H9 (cell line): ENCODE results near the gene BZW2. TPM values are rescaled to one million over a fixed set of nuclear protein-coding genes. Genes with fewer than 3 reads are reported as not detected.

ENCODE experiments used
- DNase-seq: peaks from one replicate; pipeline ENCODE4 v3.0.0-alpha.2; 2017
- H2AFZ ChIP-seq: one replicate; pipeline ENCODE4 v1.6.1; 2013; ENCODE audit warnings: mild to moderate bottlenecking, low read length, control low read depth, moderate library complexity
- H2AK5ac ChIP-seq: 2 replicates; pipeline ENCODE4 v1.6.1; 2013; ENCODE audit warnings: low read length, control low read depth, mixed read lengths; ENCODE audit not compliant: insufficient read length
- H2BK120ac ChIP-seq: one replicate; pipeline ENCODE4 v1.6.1; 2013; ENCODE audit warnings: low read depth, mild to moderate bottlenecking, low read length, control low read depth, inconsistent platforms; ENCODE audit not compliant: poor library complexity, severe bottlenecking
- H2BK12ac ChIP-seq: 2 replicates; pipeline ENCODE4 v1.6.1; 2013; ENCODE audit warnings: low read length, control low read depth, mixed read lengths, low read depth; ENCODE audit not compliant: insufficient read length
- H2BK15ac ChIP-seq: 2 replicates; pipeline ENCODE4 v1.6.1; 2013; ENCODE audit warnings: low read depth, low read length, control low read depth
- H2BK20ac ChIP-seq: one replicate; pipeline ENCODE4 v1.6.1; 2013; ENCODE audit warnings: low read depth, mild to moderate bottlenecking, low read length, control low read depth, inconsistent platforms; ENCODE audit not compliant: poor library complexity, severe bottlenecking
- H2BK5ac ChIP-seq: 2 replicates; pipeline ENCODE4 v1.6.1; 2013; ENCODE audit warnings: low read length, control low read depth, mixed read lengths; ENCODE audit not compliant: insufficient read length
- H3K14ac ChIP-seq: 2 replicates; pipeline ENCODE4 v1.6.1; 2013; ENCODE audit warnings: low read length, control low read depth; ENCODE audit not compliant: insufficient read depth
- H3K18ac ChIP-seq: 2 replicates; pipeline ENCODE4 v1.6.1; 2013; ENCODE audit warnings: low read depth, mild to moderate bottlenecking, mixed read lengths, low read length, control low read depth; ENCODE audit not compliant: insufficient read length
- H3K23ac ChIP-seq: 2 replicates; pipeline ENCODE4 v1.6.1; 2013; ENCODE audit warnings: low read length, control low read depth, mixed read lengths, low read depth; ENCODE audit not compliant: insufficient read length
- H3K23me2 ChIP-seq: 2 replicates; pipeline ENCODE4 v1.6.1; 2013; ENCODE audit warnings: low read depth, mild to moderate bottlenecking, mixed read lengths, low read length, control low read depth; ENCODE audit not compliant: insufficient read length, poor library complexity, severe bottlenecking
- H3K27ac ChIP-seq: 2 replicates; pipeline ENCODE4 v1.5.1; 2013; ENCODE audit warnings: low read length, control low read depth, mixed read lengths, low read depth; ENCODE audit not compliant: insufficient read length
- H3K27me3 ChIP-seq: 2 replicates; pipeline ENCODE4 v1.6.1; 2013; ENCODE audit warnings: low read length, control low read depth, inconsistent platforms; ENCODE audit not compliant: insufficient read depth
- H3K4ac ChIP-seq: 2 replicates; pipeline ENCODE4 v1.6.1; 2013; ENCODE audit warnings: low read depth, mild to moderate bottlenecking, control low read depth, inconsistent platforms, low read length, moderate library complexity
- H3K4me1 ChIP-seq: 2 replicates; pipeline ENCODE4 v1.6.1; 2013; ENCODE audit warnings: low read length, control low read depth, inconsistent platforms; ENCODE audit not compliant: insufficient read depth
- H3K4me2 ChIP-seq: 2 replicates; pipeline ENCODE4 v1.6.1; 2013; ENCODE audit warnings: low read length, control low read depth, mixed read lengths; ENCODE audit not compliant: insufficient read length, insufficient read depth
- H3K56ac ChIP-seq: 2 replicates; pipeline ENCODE4 v1.6.1; 2013; ENCODE audit warnings: low read depth, mild to moderate bottlenecking, mixed read lengths, low read length, control low read depth; ENCODE audit not compliant: insufficient read length
- H3K79me1 ChIP-seq: 2 replicates; pipeline ENCODE4 v1.6.1; 2013; ENCODE audit warnings: low read depth, mild to moderate bottlenecking, moderate library complexity, low read length, control low read depth, inconsistent platforms; ENCODE audit not compliant: insufficient read depth, poor library complexity, severe bottlenecking
- H3K79me2 ChIP-seq: 2 replicates; pipeline ENCODE4 v1.6.1; 2013; ENCODE audit warnings: low read length, control low read depth, inconsistent platforms; ENCODE audit not compliant: insufficient read depth
- H3K9ac ChIP-seq: 2 replicates; pipeline ENCODE4 v1.6.1; 2013; ENCODE audit warnings: low read length, control low read depth, mixed read lengths; ENCODE audit not compliant: insufficient read length; ENCODE audit errors: extremely low read depth
- H3K9me3 ChIP-seq: one replicate; pipeline ENCODE4 v1.6.1; 2013; ENCODE audit warnings: low read depth, low read length, inconsistent platforms; ENCODE audit not compliant: control insufficient read depth
- H3T11ph ChIP-seq: one replicate; pipeline ENCODE4 v1.6.1; 2013; ENCODE audit warnings: mild to moderate bottlenecking, low read length, control low read depth, inconsistent platforms
- H4K20me1 ChIP-seq: one replicate; pipeline ENCODE4 v1.6.1; 2013; ENCODE audit not compliant: control insufficient read depth, insufficient read length, insufficient read depth
- H4K5ac ChIP-seq: 2 replicates; pipeline ENCODE4 v1.6.1; 2013; ENCODE audit warnings: low read depth, mild to moderate bottlenecking, mixed read lengths, low read length, control low read depth; ENCODE audit not compliant: insufficient read length
- H4K8ac ChIP-seq: replicated peaks from 2 replicates; pipeline ENCODE4 v1.6.1; 2013; ENCODE audit warnings: low read length, control low read depth, mixed read lengths, low read depth; ENCODE audit not compliant: insufficient read length
- H4K91ac ChIP-seq: 2 replicates; pipeline ENCODE4 v1.6.1; 2013; ENCODE audit warnings: low read depth, mild to moderate bottlenecking, moderate library complexity, mixed read lengths, low read length, control low read depth; ENCODE audit not compliant: insufficient read length
- H3K27ac Mint-ChIP-seq, 3 experiments: 2 replicates in 2 of 3; 3 replicates in 1 of 3; pipeline ENCODE4 v1.8.0; 2020 to 2021; ENCODE audit warnings: mixed read lengths in 3 of 3, mild to moderate bottlenecking in 1 of 3, moderate library complexity in 1 of 3
- H3K27me3 Mint-ChIP-seq: 2 replicates; pipeline ENCODE4 v1.8.0; 2021; ENCODE audit warnings: low read depth, mild to moderate bottlenecking, moderate library complexity, mixed read lengths
- H3K36me3 Mint-ChIP-seq, 3 experiments: 2 replicates in 2 of 3; 3 replicates in 1 of 3; pipeline ENCODE4 v1.8.0; 2020 to 2021; ENCODE audit warnings: low read depth in 3 of 3, mixed read lengths in 3 of 3; ENCODE audit not compliant: insufficient read depth in 1 of 3
- H3K4me1 Mint-ChIP-seq, 2 experiments: 2 replicates each; pipeline ENCODE4 v1.8.0; 2020; ENCODE audit warnings: mixed read lengths in 2 of 2
- H3K4me3 Mint-ChIP-seq, 2 experiments: 2 replicates in 1 of 2; 3 replicates in 1 of 2; pipeline ENCODE4 v1.8.0; 2020 to 2021; ENCODE audit warnings: mild to moderate bottlenecking in 2 of 2, mixed read lengths in 2 of 2, moderate library complexity in 1 of 2
- H3K9me3 Mint-ChIP-seq, 2 experiments: 2 replicates in 1 of 2; 3 replicates in 1 of 2; pipeline ENCODE4 v1.8.0; 2020; ENCODE audit warnings: mild to moderate bottlenecking in 2 of 2, mixed read lengths in 2 of 2, moderate library complexity in 1 of 2
- WGBS: extraction: QIAGEN DNeasy Blood & Tissue Kit; methylation state at CpG from one replicate; pipeline ENCODE4 v1.1.7; 2013; ENCODE audit warnings: missing lambda C conversion rate, low lambda C conversion rate, mixed read lengths; ENCODE audit not compliant: insufficient read length; ENCODE audit errors: extremely low coverage; 5-methylcytosine and 5-hydroxymethylcytosine counted together
- total RNA-seq: library from RNA; stranded (reverse); gene quantifications from 2 replicates; pipeline ENCODE4 v1.2.1, GENCODE V29; 2021
- TF ChIP-seq, protein P1 (sequence below): fragments of 200-600 bp; sonication (generic); conservative IDR thresholded peaks from 3 replicates; pipeline ENCODE4 v1.8.0; 2021; ENCODE audit warnings: antibody characterized with exemption, mild to moderate bottlenecking

Gene BZW2
- total RNA-seq, 1 experiment from 2014 or later, result 64.6 TPM

DNA sequence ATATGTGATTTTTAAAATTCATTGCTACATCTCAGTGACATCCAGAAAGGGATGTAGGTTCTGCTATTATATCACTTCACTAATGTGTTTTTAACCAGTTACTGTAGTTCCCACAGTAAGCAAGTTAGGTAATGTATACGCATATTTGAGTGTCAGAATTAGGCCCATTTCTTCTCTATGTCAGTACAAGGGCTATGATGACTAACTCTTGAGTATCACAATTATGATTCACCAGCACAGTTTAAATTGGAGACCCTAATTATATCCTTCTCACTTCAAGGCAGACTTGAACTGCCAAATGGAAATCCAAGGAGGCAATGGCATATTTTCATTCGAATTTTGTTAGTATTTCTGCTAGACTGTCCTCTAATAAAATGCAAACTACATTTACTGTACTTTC lies 23.6 kb downstream of the BZW2 start:
- Histone ChIP-seq H3K14ac (no peak overlapping the region), H2BK12ac (no peak overlapping the region), H2AFZ (no peak overlapping the region), H3K9me3 (no peaks in the 10 kb centered on the region), H3K23me2 (no peaks in the 10 kb centered on the region), H3K79me2 (no peaks in the 10 kb centered on the region; the same call in 1 of the 2 replicates), H2BK20ac (no peak overlapping the region), H3T11ph (no peak overlapping the region), H4K20me1 (no peaks in the 10 kb centered on the region), H3K27me3 (no peaks in the 10 kb centered on the region), H3K4me1 (peaks cover 3% of the 10 kb centered on the region; the same call in 1 of the 2 replicates), H2BK120ac (no peak overlapping the region), H3K4ac (no peak overlapping the region), H3K4me2 (no peak overlapping the region), H3K9ac (no peak overlapping the region), H4K91ac (no peak overlapping the region), H3K23ac (no peak overlapping the region), H3K18ac (no peak overlapping the region), H4K8ac (no peak overlapping the region), H2AK5ac (no peak overlapping the region), H4K5ac (no peak overlapping the region), H3K79me1 (no peaks in the 10 kb centered on the region), H2BK5ac (no peak overlapping the region), H3K27ac (no peak overlapping the region), H3K56ac (no peak overlapping the region), H2BK15ac (no peak overlapping the region)
- no peak for DNase-seq
- no CpG with 5 or more reads among the region's 2 CpGs for WGBS
- Mint-ChIP-seq H3K4me3 (no peak overlapping the region), H3K27me3 (no peaks in the 10 kb centered on the region), H3K36me3 (peaks cover 25 to 41% (median 33%) of the 10 kb centered on the region in 3 experiments), H3K4me1 (peaks cover 34 to 36% of the 10 kb centered on the region in 2 experiments), H3K27ac (peak overlapping the region in 1 of 3 experiments; percentile 93; a peak in 1 of 7 replicates), H3K9me3 (no peaks in the 10 kb centered on the region)
- TF ChIP-seq, protein P1, sequence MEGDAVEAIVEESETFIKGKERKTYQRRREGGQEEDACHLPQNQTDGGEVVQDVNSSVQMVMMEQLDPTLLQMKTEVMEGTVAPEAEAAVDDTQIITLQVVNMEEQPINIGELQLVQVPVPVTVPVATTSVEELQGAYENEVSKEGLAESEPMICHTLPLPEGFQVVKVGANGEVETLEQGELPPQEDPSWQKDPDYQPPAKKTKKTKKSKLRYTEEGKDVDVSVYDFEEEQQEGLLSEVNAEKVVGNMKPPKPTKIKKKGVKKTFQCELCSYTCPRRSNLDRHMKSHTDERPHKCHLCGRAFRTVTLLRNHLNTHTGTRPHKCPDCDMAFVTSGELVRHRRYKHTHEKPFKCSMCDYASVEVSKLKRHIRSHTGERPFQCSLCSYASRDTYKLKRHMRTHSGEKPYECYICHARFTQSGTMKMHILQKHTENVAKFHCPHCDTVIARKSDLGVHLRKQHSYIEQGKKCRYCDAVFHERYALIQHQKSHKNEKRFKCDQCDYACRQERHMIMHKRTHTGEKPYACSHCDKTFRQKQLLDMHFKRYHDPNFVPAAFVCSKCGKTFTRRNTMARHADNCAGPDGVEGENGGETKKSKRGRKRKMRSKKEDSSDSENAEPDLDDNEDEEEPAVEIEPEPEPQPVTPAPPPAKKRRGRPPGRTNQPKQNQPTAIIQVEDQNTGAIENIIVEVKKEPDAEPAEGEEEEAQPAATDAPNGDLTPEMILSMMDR, result no peak
